ENCODE data around the gene LRRK1.

DNA sequence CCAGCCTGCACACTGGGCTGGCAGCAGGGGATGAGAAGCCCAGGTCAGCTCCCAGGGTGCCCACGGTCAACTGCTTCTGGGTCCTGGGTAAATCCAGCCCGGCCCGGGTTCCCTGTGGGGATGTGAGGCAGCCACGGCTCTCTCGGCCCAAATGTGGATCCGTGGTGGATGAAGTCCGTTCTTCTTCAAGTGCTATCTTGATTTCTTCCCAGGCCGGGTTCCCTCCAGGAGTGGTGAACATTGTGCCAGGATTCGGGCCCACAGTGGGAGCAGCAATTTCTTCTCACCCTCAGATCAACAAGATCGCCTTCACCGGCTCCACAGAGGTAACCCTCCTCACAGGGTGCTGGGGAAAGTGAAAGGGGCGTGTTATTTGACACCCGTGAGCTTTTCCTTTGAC is 23.4 kb upstream of the LRRK1 start:
- TF ChIP-seq EZH2 (IDR thresholded peaks at IDR 0.05; ENCODE audit: borderline replicate concordance, low read length) = no peak
- TF ChIP-seq, protein P1, sequence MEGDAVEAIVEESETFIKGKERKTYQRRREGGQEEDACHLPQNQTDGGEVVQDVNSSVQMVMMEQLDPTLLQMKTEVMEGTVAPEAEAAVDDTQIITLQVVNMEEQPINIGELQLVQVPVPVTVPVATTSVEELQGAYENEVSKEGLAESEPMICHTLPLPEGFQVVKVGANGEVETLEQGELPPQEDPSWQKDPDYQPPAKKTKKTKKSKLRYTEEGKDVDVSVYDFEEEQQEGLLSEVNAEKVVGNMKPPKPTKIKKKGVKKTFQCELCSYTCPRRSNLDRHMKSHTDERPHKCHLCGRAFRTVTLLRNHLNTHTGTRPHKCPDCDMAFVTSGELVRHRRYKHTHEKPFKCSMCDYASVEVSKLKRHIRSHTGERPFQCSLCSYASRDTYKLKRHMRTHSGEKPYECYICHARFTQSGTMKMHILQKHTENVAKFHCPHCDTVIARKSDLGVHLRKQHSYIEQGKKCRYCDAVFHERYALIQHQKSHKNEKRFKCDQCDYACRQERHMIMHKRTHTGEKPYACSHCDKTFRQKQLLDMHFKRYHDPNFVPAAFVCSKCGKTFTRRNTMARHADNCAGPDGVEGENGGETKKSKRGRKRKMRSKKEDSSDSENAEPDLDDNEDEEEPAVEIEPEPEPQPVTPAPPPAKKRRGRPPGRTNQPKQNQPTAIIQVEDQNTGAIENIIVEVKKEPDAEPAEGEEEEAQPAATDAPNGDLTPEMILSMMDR (IDR thresholded peaks at IDR 0.05; ENCODE audit: low read length) = no peak
